KOPT-K1 (cell line): Measurements from ENCODE around the gene PPM1D.

Experiments used
- H3K27ac ChIP-seq: fragments of 200-600 bp; sonication (generic); 2 replicates; pipeline ENCODE4 v1.5.1; 2016; ENCODE audit warnings: antibody characterized with exemption, mild to moderate bottlenecking, low read depth, low read length; ENCODE audit not compliant: poor library complexity, severe bottlenecking
- H3K36me3 ChIP-seq: fragments of 200-600 bp; sonication (generic); 2 replicates; pipeline ENCODE4 v1.5.1; 2017; ENCODE audit warnings: antibody characterized with exemption, mild to moderate bottlenecking, low read length, moderate library complexity; ENCODE audit not compliant: insufficient read depth
- H3K9me3 ChIP-seq: fragments of 200-600 bp; sonication (generic); 2 replicates; pipeline ENCODE4 v1.5.1; 2017; ENCODE audit warnings: antibody characterized with exemption, low read length, mild to moderate bottlenecking; ENCODE audit not compliant: insufficient read depth, poor library complexity, severe bottlenecking

PPM1D gene

GRCh38 chr17:60704170-60704569 lies 104.2 kb downstream of the PPM1D start:
- no peak overlapping the region for H3K27ac ChIP-seq
- H3K36me3 ChIP-seq, result no peaks in the 10 kb centered on the region
- no peaks in the 10 kb centered on the region for H3K9me3 ChIP-seq

DNA sequence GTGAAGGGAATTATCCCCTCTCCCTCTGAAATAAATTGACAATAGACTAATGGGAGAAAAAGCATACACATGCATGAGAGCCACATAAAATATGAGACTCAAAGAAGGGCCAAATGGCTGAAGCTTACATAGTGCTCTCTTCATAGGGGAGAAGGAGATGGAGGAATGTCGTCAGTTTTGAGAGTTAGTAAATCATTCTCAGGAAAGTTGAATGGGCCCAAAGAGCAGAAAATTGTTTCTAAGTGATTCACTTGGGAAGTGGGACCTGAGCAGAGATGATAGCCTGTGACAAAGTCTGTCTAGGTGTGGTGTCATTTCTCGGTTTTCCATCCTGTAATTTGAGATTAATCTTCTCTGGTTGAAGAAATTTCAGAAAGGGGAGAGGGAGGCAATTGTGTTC lies 112.7 kb downstream of the PPM1D start:
- Histone ChIP-seq H3K9me3 (no peaks in the 10 kb centered on the region), H3K27ac (no peak overlapping the region)

GRCh38 chr17:60713608-60714007 lies 113.6 kb downstream of the PPM1D start:
- H3K27ac ChIP-seq, result no peak overlapping the region
- H3K9me3 ChIP-seq, result no peaks in the 10 kb centered on the region

More for the DNA sequence above, 112.7 kb downstream of the PPM1D start:
- no peaks in the 10 kb centered on the region for H3K36me3 ChIP-seq

More at GRCh38 chr17:60713608-60714007, 113.6 kb downstream of the PPM1D start:
- no peaks in the 10 kb centered on the region for H3K36me3 ChIP-seq
